Stimulated activated CD8-positive, alpha-beta memory T cell treated with anti-CD3 and anti-CD28 coated beads, Interleukin-7, amount 100 ng/mL, for 48 hours (primary cell): ENCODE data around the gene HEATR5A.
"Not testable (repeated sequence)": the region's sequence is repeated elsewhere in the genome, so short reads cannot be mapped to it uniquely, and the experiment has no call there.

ENCODE experiments used
- DNase-seq, 2 donors: peaks; one replicate each; pipeline ENCODE4 v3.0.0-alpha.2; 2020; ENCODE audit warnings: low read depth in 1 of 2; ENCODE audit errors: extremely low read depth in 1 of 2

Gene HEATR5A

GRCh38 chr14:31261523-31261858, 158.9 kb downstream of the HEATR5A start:
- no peak for DNase-seq

- not testable (repeated sequence) for DNase-seq
Measured at GRCh38 chr14:31259040-31259435, 161.3 kb downstream of the HEATR5A start.

GRCh38 chr14:31258427-31259039, 161.8 kb downstream of the HEATR5A start:
- DNase-seq, result no peak

GRCh38 chr14:31257554-31258426, 162.6 kb downstream of the HEATR5A start:
- not testable (repeated sequence) for DNase-seq

GRCh38 chr14:31257244-31257553, 163.2 kb downstream of the HEATR5A start:
- no peak for DNase-seq

- no peak for DNase-seq
Measured at GRCh38 chr14:31256534-31257243, 163.7 kb downstream of the HEATR5A start.

GRCh38 chr14:31255918-31256317, 164.4 kb downstream of the HEATR5A start:
- not testable (repeated sequence) for DNase-seq

- DNase-seq, result no peak
Measured at GRCh38 chr14:31255286-31255685, 165.1 kb downstream of the HEATR5A start.

GRCh38 chr14:31253746-31254471, 166.4 kb downstream of the HEATR5A start:
- DNase-seq, result no peak

GRCh38 chr14:31252865-31253264, 167.5 kb downstream of the HEATR5A start:
- no peak for DNase-seq

- DNase-seq, result no peak
Measured at GRCh38 chr14:31251028-31251958, 169.1 kb downstream of the HEATR5A start.

- DNase-seq, result no peak
Measured at GRCh38 chr14:31244626-31245025, 175.7 kb downstream of the HEATR5A start.

GRCh38 chr14:31243860-31244259, 176.5 kb downstream of the HEATR5A start:
- peak in 1 of 2 donors; percentile 34 for DNase-seq

GRCh38 chr14:31242161-31242940, 178.0 kb downstream of the HEATR5A start:
- DNase-seq, result not testable (repeated sequence)
